Amniotic stem cell (primary cell): ENCODE results near the gene THAP4.
"Not testable (repeated sequence)": the region's sequence is repeated elsewhere in the genome, so short reads cannot be mapped to it uniquely, and the experiment has no call there.

Experiments used
- DNase-seq: peaks from one replicate; lab custom pipeline; 2025; lab: John Stamatoyannopoulos, UW

Gene THAP4

DNA sequence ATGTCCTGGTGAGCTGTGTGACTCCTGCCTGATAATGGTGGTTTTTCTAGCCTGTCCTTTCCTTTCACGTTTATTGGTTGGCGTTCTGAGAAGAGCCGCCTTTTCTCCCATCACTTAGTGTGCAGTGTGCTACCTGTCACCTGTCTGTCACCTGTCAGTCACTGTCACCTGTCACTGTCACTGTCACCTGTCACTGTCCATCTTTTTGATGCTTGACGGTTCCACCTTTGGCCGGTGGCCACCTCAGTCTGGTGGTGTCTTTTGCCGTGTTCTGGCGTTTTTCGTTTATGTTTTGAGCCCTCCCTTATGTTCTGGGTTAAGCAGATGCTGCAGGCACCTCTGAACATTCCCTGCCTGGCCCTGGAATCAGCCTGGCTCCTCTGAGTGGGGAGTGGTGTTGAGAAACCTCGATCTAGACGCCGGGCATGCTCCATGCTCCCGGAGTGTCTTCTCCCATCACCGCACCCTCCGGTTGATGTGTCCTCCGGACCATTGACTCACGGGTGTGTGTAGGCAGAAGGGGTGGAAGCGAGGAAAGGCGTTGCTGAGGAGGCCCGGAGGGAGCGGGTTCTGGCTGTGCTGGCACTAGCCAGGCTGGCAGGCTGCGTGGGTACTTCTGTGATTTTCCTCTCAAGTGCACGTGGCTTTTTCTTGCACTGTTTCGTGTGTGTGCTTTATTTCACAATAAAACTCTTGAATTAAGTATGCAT, 28.9 kb upstream of the THAP4 start:
- DNase-seq = no peak

DNA sequence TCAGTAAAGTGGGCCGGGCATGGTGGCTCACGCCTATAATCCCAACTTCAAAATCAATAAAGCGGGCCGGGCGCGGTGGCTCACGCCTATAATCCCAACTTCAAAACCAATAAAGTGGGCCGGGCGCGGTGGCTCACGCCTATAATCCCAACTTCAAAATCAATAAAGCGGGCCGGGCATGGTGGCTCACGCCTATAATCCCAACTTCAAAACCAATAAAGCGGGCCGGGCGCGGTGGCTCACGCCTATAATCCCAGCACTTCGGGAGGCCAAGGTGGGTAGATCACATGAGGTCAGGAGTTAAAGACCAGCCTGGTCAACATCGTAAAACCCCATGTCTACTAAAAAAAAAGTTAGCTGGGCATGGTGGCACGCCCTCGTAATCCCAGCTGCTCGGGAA, 25.8 kb upstream of the THAP4 start:
- not testable (repeated sequence) for DNase-seq

DNA sequence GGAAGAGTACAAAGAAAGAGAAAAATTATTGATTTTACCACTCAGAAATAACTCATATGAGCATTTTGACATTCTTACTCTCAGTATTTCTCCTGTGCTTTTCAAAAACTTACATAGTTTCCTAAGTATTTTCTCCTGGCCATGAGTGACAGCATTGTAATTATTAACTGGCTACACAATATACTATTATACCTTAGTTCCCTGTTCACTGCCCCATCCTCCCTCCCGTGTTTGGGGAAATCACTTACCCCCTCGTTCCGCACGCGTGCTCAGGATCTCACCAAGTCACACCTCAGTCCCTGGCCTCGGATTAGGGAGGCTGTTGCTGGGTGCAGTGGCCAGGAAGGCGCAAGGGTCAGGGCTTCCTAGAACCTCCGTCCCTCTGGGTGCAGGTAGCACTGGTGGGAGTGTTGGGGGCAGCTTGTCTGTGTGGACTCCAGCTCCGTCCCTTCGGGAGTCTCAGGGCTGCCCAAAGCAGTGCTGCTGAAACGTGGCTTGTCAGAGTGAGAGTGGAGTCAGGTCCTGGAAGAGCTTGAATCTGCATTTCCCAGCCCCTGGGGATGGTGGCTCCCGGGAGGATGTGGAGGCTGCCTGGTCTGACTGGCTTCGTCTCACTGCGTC, 23.7 kb upstream of the THAP4 start:
- DNase-seq = no peak

DNA sequence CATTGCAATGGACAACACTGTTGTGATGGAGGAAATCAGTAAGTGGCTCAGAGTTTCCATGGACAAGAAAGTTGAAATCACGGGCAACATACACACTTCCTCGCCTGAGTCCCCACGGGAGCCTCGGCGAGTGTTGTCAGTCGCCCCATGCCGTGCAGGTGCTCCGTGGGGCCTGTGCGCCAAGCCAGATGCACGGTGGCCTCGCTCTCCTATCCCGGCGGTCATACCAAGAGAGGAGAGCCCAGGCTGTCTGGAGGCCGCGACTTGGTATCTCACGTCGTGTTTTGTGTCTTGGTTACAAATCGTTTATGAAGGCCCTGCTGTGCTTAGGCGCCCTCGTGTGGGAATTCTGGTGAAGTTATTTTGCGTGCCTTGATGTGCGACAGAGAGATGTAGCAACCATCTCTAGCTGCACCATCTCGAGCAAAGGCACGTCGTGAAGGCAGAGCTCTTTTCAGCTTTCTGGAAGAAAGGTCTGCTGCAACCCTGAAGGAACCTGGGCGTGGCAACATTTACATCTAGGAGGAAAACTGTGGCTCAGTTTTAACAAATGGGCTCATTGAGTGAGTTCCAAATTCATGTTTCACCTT, 22.3 kb upstream of the THAP4 start:
- no peak for DNase-seq

DNA sequence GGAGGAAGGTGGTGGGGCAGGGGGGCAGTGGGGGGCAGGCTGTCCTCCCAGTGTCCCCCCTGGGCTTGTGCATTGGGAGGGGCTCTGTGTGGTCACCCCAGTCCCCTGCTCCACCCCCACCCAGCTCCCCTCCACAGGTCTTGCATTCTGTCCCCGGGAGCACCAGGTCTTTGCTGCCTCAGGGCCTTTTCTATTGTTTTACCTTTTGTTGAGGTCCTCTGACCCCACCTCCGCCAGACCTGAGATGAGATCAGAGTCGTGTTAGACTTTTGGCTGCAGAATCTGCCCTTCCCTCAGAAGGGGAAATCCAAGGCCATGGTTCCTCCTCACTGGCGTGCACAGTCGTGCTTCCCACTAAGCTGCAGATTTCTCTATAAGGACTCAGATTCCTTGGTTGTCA, 21.3 kb upstream of the THAP4 start:
- DNase-seq = no peak

DNA sequence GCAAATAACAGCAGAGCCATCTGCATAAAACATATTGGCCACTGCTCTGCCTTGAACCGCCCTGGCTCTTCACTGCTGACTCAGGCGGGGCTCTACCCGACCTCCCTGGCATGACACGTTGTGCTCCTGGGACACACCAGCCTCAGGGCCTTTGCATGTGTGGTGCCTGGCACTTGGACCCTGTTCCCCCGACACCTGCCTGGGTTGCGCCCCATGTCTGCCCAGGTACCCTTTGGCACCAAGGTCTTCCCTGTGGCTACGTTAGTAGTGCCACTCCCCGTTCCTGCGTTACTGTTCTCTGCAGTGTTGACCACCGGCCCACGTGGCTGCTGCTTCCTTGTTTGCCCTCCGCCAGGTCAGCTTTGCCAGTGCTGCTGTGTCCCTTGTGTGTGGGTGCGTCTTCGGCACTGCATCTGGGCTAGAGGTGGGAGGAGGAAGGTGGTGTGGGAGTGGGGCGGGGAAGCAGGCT, 20.9 kb upstream of the THAP4 start:
- no peak for DNase-seq

DNA sequence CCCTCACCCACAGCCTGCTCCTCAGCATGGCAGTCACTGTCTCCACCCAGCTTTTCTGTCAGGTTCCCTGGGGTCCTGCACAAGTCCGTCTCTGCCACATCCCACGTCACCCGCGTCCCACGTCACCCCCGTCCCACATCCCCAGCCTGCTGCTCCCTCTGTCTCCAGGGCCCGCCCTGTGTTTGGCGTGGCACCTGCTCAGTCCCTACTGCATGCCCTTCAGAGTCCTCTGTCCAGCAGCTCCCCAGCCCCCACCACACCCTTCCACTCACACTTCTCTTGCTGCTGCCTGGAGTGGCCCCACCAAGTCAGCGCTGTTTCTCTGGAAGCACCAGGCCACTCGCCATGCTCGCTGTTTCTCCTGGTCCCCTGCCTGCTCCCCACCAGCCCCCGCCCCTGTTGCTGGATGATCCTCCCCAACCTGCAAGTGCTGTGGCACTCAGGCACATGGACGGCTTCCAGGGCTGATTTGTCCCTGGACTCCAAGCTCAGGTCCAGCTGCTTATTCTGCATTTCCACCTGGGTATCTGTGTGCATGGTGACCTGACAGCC, 19.3 kb upstream of the THAP4 start:
- DNase-seq = no peak

DNA sequence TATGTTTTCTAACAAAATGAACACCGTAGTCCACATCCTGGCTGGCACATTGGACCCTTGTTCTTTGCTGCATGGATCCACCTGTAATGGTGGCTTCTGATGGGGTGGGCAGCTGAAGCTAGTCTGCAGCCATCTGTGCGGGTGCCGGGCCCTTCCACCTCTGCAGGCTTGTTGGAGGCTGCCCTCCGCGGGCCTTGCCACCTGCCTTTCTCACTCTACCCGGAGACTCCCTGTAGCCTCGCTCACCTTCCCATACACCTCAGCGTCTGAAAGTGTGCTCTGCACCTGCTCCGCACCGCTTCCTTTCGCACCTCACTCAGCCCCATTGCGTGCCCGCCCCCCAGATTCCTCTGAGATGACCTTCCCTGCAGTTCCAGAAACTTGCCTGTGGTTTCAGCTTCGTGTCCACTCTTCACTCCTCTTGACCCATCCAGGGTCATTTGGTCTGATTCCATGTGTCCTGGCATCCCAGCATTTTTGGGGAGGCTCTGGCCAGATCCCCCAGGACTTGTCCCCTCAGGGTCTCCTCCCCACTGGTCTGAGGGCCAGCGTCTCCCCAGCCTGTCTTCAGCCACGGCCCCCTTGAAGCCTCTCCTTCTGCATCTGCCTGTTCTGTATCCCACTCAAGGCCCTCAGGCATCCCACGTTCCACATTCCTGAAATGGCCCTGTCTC, 18.7 kb upstream of the THAP4 start:
- no peak for DNase-seq

DNA sequence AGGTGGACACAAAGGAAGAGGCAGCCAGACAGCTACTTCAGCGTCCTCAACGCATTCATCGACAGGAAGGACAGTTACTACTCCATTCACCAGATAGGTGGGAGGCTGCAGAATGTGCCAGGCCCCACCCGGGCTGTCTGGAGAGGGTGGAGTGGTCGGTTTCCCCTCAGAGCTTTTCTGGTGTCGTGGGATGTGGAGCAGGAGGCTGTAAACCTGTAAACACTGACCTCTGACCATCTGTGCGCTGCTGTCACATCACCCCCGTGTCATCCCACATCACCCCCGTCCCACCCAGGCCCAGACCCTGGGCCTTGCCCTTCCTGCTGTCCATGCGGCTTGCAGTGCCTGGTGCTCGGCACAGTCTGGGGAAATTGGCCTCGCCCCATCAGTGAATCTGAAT, 17.6 kb upstream of the THAP4 start:
- DNase-seq = no peak

DNA sequence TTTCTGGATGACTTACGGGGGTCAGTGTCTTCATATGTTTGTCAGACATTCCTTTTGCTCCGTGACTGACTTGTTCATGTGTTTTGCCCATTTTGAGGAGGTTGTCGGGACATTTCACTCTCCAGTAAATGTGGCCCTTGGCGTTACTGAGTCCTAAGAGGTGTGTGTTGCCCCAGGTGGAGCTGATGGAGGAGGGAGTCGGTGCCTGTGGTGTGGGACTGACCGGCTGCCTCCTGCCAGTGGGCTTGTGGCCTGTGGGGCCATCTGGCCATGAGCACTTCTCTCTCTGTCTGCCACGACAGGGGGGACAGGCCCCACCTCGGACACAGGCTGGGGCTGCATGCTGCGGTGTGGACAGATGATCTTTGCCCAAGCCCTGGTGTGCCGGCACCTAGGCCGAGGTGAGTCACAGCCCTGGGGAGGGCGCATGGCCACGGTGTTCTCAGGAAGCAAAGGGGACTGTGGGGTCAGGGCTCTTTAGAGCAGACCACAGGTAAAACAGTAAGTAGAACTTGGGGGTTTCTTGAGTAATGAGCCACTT, 16.3 kb upstream of the THAP4 start:
- DNase-seq = no peak

DNA sequence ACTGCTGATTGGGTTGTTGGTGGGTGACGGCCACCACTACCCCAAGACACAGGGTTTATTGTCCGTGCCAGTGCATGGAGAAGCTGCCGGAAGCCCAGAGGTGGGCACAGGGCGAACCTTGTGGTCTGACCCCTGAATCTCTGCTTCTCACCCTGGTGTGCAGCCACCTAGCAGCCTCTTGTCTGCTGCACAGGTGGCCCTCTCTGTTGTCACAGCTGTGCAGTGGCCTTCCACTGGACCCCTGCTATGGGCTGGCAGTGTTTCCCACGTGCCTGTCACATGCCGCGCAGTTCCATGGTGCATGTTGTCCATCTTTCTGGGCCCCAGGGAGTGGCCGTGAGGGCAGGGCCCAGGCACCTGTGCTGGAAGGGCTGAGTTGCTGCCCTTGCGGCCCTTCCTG, 15.8 kb upstream of the THAP4 start:
- DNase-seq = no peak

DNA sequence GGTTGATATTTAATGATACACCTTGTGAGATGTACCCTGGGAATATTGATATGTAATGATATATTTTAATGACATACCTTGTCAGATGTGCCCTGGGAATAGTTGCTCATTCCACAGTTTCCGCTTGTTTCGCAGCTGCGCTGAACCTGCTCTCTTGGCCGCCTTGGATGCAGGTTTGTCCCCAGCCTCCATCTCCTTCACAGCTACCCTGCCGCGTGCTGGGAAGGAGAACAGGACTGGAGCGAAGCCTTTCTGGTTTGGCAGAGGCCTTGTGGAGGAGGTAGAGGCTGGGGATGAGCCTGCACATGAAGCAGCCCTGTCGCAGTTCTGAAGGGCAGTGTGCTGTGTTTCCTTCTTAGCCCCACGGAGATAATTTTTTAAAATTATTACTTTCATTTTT, 15.2 kb upstream of the THAP4 start:
- no peak for DNase-seq

DNA sequence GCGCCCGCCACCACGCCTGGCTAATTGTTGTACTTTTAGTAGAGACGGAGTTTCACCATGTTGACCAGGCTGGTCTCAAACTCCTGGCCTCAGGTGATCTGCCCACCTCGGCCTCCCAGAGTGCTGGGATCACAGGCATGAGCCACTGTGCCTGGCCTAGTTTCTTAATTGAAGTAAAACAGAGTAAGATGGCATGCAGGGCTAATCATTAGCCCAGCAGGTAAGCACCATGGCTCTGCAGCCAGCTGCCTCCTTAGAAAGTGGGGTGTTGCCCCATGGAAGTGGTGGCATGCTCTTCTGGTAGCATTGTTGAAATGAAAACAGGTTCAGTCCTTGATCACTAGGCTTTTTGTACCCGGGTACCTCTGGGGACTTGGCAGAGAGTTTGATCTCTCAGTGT, 13.0 kb upstream of the THAP4 start:
- DNase-seq = no peak

DNA sequence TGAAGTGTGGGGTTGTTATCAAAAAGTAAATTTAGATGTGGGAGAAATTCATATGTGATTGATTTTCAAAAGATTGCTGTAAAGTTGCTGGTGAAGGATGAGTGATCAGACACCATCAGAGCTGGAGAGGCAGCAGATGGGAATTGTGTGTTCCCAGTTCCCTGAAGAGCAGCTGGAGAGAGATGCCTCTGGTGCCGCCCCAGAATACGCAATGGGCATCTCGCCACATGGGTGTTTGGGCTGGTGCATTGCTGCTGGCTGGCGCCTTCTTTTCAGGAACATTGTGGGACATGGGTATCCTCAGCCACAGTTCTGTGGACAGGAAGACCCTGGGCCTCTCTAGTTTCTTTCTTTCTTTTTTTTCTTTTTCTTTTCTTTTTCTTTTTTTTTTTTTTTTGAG, 12.4 kb upstream of the THAP4 start:
- no peak for DNase-seq

DNA sequence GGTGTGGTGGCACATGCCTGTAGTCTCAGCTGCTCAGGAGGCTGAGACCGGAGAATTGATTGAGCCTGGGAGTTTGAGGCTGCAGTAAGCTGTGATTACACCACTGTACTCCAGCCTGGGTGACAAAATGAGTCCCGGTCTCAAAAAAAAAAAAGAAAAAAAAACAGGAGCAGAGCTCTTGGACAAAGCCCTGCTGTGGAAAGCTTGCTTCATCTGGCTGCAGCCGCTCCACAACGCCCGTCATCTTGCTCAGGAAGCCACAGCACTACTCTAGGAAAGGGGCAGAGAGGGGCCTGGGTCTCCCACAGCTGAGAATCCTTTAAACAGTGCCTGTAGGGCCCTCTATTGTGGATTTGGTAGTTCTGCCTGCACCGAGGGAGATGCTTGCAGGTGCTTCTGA, 11.5 kb upstream of the THAP4 start:
- DNase-seq = no peak

DNA sequence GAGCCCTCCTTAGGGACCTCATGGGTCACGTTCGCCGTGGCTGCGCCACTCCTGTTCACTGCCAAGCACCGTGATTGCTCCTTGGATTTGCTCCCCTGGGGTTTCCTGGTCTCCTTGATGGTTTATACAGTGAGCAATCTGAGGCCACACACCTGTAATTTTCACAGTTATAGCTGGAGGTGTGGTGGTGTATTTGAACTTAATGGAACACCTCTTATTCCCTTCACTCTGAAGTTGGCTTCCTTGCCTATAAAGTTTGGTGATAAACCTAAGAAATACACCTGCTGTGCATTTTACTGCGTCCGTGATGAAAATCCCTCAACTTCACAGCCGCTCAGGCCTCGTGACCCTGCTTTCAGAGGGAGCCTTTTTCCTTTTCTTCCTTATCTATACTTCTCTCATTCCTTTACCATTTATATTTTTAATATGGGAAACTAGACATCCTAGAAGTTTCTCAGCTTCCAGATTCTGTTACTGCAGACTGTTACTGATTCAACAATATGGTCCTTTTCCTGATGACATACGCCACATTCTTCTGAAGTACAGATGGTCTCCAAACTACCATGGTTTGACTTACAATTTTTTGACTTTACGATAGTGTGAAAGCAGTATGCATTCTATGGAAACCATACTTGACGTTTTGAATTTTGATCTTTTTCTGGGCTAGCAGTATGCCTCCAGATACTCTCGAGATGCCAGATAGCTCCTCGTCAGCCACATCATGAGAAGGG, 9.1 kb upstream of the THAP4 start:
- DNase-seq = no peak

DNA sequence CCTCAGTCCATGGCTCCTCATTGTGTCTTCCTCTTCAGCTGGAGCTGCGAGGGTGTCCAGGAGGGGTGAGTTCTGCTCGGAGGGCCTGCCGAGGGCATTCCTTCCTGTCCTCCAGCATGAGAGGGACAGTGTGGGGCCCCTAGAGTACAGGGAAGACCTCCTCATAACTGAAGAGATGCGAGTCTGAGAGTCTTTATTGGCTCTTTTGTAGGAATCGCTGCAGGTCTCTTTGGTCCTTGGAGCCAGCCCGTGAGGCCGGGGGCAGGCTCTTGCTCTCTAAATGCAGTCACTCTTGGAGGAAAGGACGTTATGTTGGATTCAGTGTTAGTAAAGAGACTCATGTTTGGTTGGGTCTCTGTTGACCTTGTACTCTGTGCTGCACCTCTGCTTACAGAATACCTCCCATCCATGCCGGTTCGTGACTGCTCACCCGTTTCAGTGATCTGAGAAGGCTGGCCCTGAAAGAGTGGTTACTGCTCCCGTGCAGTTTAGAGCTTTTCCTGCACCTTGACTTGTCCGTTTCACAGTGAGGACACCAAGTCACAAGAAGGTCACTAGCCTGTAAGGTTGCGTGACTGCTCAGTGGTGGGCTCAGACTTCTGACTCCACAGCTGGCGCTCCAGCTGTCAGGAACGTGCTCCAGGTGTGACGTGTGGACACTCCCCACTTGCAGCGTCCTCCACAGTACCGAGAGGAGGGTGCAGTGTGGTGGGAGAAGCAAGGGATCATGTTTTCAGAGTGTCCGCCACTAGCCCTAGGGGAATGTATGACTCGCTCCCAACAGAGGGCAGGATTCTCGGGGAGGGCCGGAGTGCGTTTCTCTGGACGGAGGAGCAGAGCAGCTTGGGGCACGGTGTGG, 8.3 kb upstream of the THAP4 start:
- DNase-seq = no peak

DNA sequence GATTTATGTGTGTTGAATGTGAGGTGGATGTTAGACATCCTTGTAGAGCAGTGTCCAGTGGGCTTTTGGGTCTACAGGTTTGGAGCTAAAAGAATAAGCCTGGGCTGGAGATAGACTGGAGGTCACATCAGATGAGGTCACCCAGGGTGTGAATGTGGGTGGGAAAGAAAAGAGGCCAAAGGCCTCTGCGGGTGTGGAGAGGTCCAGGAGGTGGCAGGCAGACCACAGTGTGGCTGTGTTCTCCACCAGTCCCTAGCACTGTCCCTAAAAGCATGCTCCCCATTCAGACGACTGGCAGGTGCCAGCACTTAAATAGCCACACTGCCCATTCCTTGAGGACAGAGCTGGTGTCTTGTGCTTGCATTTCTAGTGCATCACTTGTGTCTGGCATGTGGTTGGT, 4.7 kb upstream of the THAP4 start:
- DNase-seq = no peak

DNA sequence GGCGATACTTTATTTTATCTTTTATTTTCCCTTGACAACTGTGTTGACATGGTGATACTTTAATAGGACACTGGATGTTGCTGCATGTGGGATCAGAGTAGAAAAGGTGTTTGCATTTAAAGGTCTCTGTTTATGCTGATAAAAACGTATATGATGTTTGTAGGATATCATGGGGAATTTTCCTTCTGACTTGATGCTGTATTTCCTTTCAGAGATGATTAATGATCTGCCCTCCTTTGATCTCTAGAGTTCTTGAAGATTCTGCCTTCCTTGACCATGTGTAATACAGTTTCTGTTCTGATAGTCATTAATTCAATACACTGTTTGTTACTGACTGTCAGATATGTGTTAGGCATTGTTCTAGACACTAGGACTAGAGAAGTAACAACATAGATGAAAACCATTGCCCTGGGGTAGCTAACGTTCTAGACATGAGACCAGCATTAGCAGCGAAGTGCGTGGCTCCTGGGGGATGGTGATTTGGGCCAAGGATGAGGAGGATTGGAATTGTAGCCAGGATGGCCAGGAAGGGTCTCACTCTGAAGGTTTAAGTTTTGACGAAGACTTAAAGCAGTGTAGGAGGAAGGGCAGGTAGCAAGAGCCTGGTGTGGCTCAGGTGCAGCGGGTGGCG, 3.3 kb upstream of the THAP4 start:
- DNase-seq = no peak

DNA sequence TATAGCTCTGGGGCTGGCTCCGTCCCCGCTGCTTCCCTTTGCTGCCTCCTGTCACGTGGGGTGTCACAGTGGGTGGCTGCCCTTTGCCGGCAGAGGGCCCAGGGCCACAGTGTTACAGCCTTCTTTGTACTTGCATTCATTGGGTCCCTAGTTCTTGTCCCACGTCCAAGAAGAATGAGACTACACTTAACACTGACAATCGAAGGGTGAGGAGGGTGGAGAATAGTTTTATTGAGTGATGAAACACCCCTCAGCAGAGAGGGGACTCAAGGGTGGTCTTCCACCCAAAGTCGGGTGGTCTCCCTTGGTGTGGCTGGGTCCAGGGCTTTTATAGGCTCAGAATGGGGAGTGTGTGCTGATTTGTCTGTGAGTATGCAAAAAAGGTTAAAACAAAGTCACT, 2.4 kb upstream of the THAP4 start:
- DNase-seq = no peak
